GM21360 (cell line): Measurements from ENCODE around the gene ARSD.

Experiments
- ATAC-seq: cut with Tn5 transposase; IDR thresholded peaks from one replicate; pipeline ENCODE4 v1.9.1; 2021; ENCODE audit warnings: mild to moderate bottlenecking, moderate library complexity; ENCODE audit not compliant: unreplicated experiment

The ARSD gene

DNA sequence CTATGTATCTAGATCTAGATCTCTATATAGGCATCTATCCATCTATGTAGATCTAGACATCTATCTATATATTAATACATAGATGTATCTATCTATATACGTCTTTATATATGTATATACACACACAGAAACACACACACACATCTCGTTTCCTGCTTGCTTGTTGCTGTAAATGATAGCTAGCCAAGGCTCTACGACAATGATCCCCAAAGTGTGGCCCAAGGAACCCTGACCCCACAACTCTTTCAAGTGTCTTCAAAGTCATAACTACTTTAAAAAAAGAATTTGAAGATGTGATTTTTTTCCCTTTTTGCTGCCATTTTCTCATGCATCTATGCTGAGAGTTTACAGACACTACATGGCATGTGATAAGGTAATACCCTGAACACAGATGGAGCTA lies 71.6 kb downstream of the ARSD start:
- ATAC-seq = no peak

DNA sequence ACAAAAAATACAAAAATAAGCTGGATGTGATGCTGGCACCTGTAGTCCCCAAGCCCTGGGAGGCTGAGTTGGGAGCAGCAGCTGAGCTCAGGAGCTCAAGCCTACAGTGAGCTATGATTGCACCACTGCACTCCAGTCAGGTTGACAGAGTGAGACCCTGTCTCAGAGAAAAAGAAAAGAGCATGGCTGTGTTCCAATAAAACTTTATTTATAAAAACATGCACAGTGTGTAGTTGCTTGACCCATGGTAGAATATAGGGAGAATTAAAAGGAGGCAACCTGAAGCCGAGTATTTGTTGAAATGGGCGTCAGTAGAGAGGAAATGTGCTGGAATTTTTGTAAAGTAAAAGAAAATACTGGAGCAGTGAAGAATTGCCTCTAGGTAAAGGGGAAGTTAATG lies 73.4 kb downstream of the ARSD start:
- ATAC-seq = no peak

DNA sequence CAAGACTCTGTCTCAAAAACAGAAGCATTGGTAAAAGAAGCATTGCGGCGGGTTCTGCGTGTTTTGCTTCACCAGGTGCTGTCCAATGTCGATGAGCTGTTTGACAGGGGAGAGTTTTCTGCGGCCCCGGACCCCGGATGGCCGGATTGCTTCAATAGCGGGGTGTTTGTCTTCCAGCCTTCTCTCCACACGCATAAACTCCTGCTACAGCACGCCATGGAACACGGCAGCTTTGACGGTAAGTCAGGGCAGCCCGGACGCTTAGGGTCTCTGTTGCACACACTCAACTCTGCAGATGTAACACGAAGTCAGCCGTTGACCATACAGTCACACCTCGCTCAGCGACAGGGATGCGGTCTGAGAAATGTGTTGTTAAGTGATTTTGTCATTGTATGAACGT lies 74.2 kb downstream of the ARSD start:
- ATAC-seq = no peak
